COLO829 (cell line): ENCODE results near the gene ADCY2.

Experiments
- DNase-seq: peaks from one replicate; pipeline ENCODE4 v3.0.0; 2012; ENCODE audit warnings: low spot score

Gene ADCY2

GRCh38 chr5:7395947-7396712 is at the start of gene ADCY2:
ADCY2 (plus strand) TSS chr5:7396138; CDS start chr5:7396297, 159 bp downstream.
- no peak for DNase-seq

GRCh38 chr5:7347377-7347776 is 48.6 kb upstream of the ADCY2 start:
- DNase-seq: no peak

GRCh38 chr5:7348168-7348854 is 47.6 kb upstream of the ADCY2 start:
- DNase-seq: no peak

GRCh38 chr5:7361593-7361992 is 34.3 kb upstream of the ADCY2 start:
- no peak for DNase-seq

GRCh38 chr5:7363067-7363677 is 32.8 kb upstream of the ADCY2 start:
- no peak for DNase-seq

- DNase-seq: no peak
Measured at GRCh38 chr5:7364226-7364875, 31.6 kb upstream of the ADCY2 start.

GRCh38 chr5:7367780-7368179 is 28.2 kb upstream of the ADCY2 start:
- DNase-seq: no peak

- DNase-seq: no peak
Measured at GRCh38 chr5:7372399-7372798, 23.5 kb upstream of the ADCY2 start.

- no peak for DNase-seq
Measured at GRCh38 chr5:7374186-7374585, 21.8 kb upstream of the ADCY2 start.

GRCh38 chr5:7375457-7375856 is 20.5 kb upstream of the ADCY2 start:
- no peak for DNase-seq

DNA sequence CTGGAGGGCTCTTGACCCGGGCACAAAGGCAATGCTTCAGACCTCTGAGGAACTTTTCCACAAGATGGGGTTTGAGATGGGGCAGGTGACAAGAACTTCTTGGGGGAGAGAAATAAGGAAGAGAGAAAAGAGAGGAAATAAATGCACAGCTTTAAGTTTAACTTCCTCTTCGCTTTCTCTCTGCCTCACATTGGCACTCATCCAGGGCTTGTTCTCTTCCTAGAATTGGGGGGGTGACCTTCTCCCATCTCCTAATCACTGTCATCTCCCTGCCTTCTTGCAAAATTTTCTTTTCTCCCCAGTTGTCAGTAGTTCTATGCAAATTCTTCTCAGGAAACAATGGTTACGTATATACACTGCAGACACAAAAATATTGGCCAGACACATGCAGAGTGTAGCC is 19.1 kb upstream of the ADCY2 start:
- DNase-seq: no peak

GRCh38 chr5:7377761-7378160 is 18.2 kb upstream of the ADCY2 start:
- DNase-seq: no peak

GRCh38 chr5:7382588-7382987 is 13.3 kb upstream of the ADCY2 start:
- DNase-seq: no peak

DNA sequence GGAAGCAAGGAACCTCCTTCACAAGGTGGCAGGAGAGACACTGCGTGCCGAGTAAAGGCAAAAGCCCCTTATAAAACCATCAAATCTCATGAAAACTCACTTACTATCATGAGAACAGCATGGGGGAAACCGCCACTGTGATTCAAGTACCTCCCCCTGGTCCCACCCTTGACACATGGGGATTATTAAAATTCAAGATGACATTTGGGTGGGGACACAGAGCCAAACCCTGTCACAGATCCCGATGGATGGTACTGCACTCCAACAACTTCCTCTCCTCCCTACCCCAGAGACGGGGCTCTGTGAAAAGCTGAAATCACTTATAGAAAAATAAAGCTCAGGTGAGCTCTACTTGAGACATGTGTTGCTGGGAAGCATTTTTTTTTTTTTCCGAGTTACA is 10.3 kb upstream of the ADCY2 start:
- DNase-seq: no peak

- DNase-seq: no peak
Measured at GRCh38 chr5:7388553-7388952, 7.4 kb upstream of the ADCY2 start.

GRCh38 chr5:7391215-7391614 is 4.7 kb upstream of the ADCY2 start:
- no peak for DNase-seq

DNA sequence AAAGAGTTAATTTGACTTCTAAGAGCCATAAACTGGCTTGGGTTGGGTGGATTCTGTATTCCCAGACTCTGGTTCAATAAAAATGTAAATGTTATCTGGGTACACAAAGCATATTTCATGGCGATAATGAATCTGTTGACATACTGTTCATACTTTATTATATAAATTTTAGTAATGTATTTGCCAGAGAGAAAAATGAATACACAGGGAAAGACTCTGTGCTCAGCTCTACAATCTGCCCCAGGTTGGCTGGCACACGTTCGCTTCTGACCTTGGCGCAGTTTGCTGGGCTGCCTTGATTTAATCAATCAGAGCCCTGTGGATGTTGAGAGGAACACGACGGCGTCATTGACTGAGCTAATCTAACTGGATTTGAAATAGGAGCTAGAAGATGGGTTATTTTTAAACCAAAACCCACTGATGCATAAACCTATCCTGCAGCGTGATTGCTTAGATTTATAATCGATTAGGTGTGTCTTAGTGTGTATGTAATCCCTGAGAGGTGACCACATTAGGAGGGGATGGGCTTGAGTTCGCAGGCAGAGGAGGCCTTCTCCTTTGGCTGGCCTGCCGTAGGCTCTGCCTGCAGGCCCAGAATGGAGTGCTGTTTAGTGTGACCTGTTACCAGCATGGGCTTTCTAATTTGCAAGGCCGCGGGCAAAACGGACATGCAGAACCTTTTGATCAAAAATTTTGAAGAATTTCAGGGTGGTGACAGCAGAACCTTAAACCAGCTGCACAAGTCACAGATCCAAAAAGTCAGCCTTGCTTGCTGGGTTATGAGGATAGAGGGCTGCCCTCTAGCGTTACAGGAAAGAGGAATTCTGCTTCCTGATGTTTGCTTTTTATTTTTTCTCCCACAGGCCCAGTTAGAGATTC is 3.9 kb upstream of the ADCY2 start:
- peak; percentile 2 for DNase-seq

GRCh38 chr5:7392693-7393024 is 3.3 kb upstream of the ADCY2 start:
- no peak for DNase-seq

DNA sequence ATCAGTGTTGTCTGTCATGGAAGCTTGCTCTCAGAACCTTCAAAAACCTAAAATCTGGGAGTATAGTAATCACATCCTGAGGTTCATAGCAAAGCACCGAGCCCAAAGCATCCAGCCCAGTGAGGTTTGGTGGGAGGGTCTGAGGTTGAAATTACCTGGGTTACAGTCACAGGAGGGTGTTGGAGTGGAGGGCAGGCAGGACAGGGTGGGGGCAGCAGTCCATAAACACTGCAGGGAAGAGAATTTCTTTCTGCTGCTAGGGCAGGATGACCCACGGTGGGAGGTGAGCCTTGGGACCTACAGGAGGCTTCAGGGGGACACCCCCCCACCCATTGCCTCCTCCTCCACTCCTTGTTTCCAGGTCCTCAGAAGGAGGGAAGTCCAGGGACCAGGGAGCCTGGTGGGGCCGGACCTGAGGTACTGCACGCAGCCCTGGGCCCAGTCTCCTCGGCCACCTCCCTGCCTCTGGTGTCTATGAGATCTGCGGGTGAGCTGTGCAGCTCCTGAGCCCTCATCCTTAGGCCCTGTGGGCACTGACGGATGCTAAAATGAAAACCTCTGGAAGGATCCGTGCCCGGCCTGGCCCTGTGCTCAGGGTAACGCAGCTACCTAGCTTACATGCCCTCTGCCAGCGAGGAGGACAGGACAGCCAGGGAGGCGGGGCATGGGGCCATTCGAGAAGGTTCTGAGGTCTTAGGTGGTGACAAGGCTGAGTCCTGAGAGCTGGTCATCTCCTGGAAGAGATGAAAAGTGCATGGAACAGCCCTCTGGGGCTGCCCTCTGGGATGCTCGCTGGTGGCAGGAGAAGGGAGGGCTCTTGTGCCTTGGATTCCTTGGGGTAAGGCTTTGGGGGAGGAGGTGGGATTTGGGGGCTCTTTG is 1.8 kb upstream of the ADCY2 start:
- DNase-seq: no peak

- DNase-seq: no peak
Measured at GRCh38 chr5:7394889-7395431, 978 bp upstream of the ADCY2 start.
